HEK293T (cell line): ENCODE results near the gene FANCI.

Experiments used
- CTCF ChIA-PET: fragments of 350-600 bp; formaldehyde crosslinking; extraction: SDS; loops from one replicate; lab custom pipeline; 2021; ENCODE audit warnings: antibody characterized with exemption, inconsistent platforms; lab: Yijun Ruan, JAX
- POLR2A ChIA-PET: fragments of 350-600 bp; formaldehyde crosslinking; extraction: SDS; loops from one replicate; lab custom pipeline; 2020; ENCODE audit warnings: antibody characterized with exemption, inconsistent platforms; lab: Yijun Ruan, JAX
- DNase-seq: peaks from one replicate; pipeline ENCODE4 v3.0.0; 2012; ENCODE audit warnings: mixed read lengths; ENCODE audit errors: extremely low spot score
- ARNT ChIP-seq: fragments of 450-650 bp; IDR thresholded peaks from 2 replicates; pipeline ENCODE4 v1.6.1; 2017; ENCODE audit warnings: mild to moderate bottlenecking
- BHLHE40 ChIP-seq: fragments of 450-650 bp; IDR thresholded peaks from 2 replicates; pipeline ENCODE4 v1.6.1; 2016; ENCODE audit warnings: mild to moderate bottlenecking, moderate library complexity, borderline replicate concordance
- CTBP1 ChIP-seq: fragments of 450-650 bp; IDR thresholded peaks from 2 replicates; pipeline ENCODE4 v1.6.1; 2016; ENCODE audit warnings: borderline replicate concordance
- ELF4 ChIP-seq: fragments of 450-650 bp; IDR thresholded peaks from 2 replicates; pipeline ENCODE4 v1.6.1; 2017; ENCODE audit warnings: antibody characterized with exemption
- FOXA1 ChIP-seq: fragments of 450-650 bp; IDR thresholded peaks from 2 replicates; pipeline ENCODE4 v1.6.1; 2016; ENCODE audit warnings: mild to moderate bottlenecking
- FOXK2 ChIP-seq: fragments of 450-650 bp; IDR thresholded peaks from 2 replicates; pipeline ENCODE4 v1.6.1; 2016; ENCODE audit warnings: mild to moderate bottlenecking
- FOXM1 ChIP-seq: fragments of 450-650 bp; IDR thresholded peaks from 2 replicates; pipeline ENCODE4 v1.6.1; 2017; ENCODE audit warnings: mild to moderate bottlenecking, borderline replicate concordance
- HDGF ChIP-seq: fragments of 450-650 bp; IDR thresholded peaks from 2 replicates; pipeline ENCODE4 v1.6.1; 2017; ENCODE audit warnings: antibody characterized with exemption, borderline replicate concordance
- L3MBTL2 ChIP-seq: fragments of 450-650 bp; conservative IDR thresholded peaks from 2 replicates; pipeline ENCODE4 v1.6.1; 2016; ENCODE audit warnings: mild to moderate bottlenecking
- LEF1 ChIP-seq: fragments of 450-650 bp; IDR thresholded peaks from 2 replicates; pipeline ENCODE4 v1.6.1; 2017; ENCODE audit warnings: mild to moderate bottlenecking, borderline replicate concordance
- NFRKB ChIP-seq: fragments of 450-650 bp; IDR thresholded peaks from 2 replicates; pipeline ENCODE4 v1.6.1; 2016; ENCODE audit warnings: mild to moderate bottlenecking, moderate library complexity
- SP1 ChIP-seq: fragments of 450-650 bp; IDR thresholded peaks from 2 replicates; pipeline ENCODE4 v1.6.1; 2017
- SUZ12 ChIP-seq: fragments of 450-650 bp; IDR thresholded peaks from 2 replicates; pipeline ENCODE4 v1.6.1; 2016; ENCODE audit warnings: mild to moderate bottlenecking
- TARDBP ChIP-seq: fragments of 450-650 bp; IDR thresholded peaks from 2 replicates; pipeline ENCODE4 v1.6.1; 2016
- ZNF384 ChIP-seq: fragments of 450-650 bp; IDR thresholded peaks from 2 replicates; pipeline ENCODE4 v1.6.1; 2016
- TF ChIP-seq, protein P1 (sequence below): fragments of 450-650 bp; IDR thresholded peaks from 2 replicates; pipeline ENCODE4 v1.6.1; 2016

FANCI gene

GRCh38 chr15:89316504-89316903, 72.7 kb downstream of the FANCI start:
- ChIA-PET CTCF (no interaction called here), POLR2A (no interaction called here)
- DNase-seq, result no peak
- TF ChIP-seq FOXM1, result no peak
- TF ChIP-seq CTBP1, result no peak
- no peak for TF ChIP-seq SUZ12
- TF ChIP-seq FOXK2, result no peak
- TF ChIP-seq BHLHE40, result no peak
- no peak for TF ChIP-seq NFRKB
- TF ChIP-seq HDGF, result no peak
- TF ChIP-seq, protein P1, sequence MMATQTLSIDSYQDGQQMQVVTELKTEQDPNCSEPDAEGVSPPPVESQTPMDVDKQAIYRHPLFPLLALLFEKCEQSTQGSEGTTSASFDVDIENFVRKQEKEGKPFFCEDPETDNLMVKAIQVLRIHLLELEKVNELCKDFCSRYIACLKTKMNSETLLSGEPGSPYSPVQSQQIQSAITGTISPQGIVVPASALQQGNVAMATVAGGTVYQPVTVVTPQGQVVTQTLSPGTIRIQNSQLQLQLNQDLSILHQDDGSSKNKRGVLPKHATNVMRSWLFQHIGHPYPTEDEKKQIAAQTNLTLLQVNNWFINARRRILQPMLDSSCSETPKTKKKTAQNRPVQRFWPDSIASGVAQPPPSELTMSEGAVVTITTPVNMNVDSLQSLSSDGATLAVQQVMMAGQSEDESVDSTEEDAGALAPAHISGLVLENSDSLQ, result no peak
- TF ChIP-seq ZNF384, result no peak
- no peak for TF ChIP-seq ELF4
- TF ChIP-seq SP1, result no peak
- no peak for TF ChIP-seq ARNT
- TF ChIP-seq FOXA1, result no peak
- TF ChIP-seq L3MBTL2, result no peak
- TF ChIP-seq LEF1, result no peak
- no peak for TF ChIP-seq TARDBP

- no peak for TF ChIP-seq FOXM1
- no peak for TF ChIP-seq SUZ12
- no peak for TF ChIP-seq HDGF
- no peak for TF ChIP-seq ARNT
- TF ChIP-seq NFRKB, result no peak
- no peak for TF ChIP-seq L3MBTL2
- TF ChIP-seq ELF4, result no peak
- no peak for TF ChIP-seq ZNF384
- no peak for TF ChIP-seq TARDBP
- TF ChIP-seq BHLHE40, result no peak
- no peak for TF ChIP-seq FOXK2
- TF ChIP-seq, protein P1, result no peak
- TF ChIP-seq LEF1, result no peak
- no peak for TF ChIP-seq SP1
- no peak for TF ChIP-seq CTBP1
- TF ChIP-seq FOXA1, result no peak
- ChIA-PET POLR2A (interaction anchor here (0.7 kb wide), 2 partner anchors 10 to 18 kb away, joined by 3 to 4 read pairs; partner anchors contain the start of gene POLG), CTCF (no interaction called here)
- DNase-seq, result no peak
Measured at GRCh38 chr15:89317186-89317720, 73.5 kb downstream of the FANCI start.

DNA sequence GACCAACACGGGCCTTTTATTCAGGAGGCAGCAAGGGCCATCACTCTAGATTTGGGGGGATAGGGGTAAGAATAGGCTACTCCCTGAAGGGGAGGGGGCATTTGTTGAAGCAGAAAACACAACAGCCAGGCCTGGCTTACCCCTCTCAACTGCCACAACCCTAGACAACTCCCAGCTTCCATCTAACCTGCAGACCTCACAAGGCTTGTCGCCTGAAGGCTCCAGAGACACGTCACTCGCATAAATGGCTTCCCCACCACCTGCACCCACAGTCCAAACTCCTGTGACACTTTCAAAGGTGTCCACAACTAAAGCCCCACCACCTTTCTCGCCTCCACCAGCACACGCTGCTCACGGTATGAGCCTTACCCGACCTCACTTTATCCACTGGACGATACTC, 75.9 kb downstream of the FANCI start:
- no peak for TF ChIP-seq FOXK2
- no peak for TF ChIP-seq CTBP1
- no peak for TF ChIP-seq LEF1
- TF ChIP-seq ZNF384, result no peak
- TF ChIP-seq BHLHE40, result no peak
- ChIA-PET CTCF (no interaction called here), POLR2A (interaction anchor here (1.5 to 1.6 kb wide), 2 partner anchors 11 to 15 kb away, joined by 4 to 5 read pairs; partner anchors contain the start of gene POLG)
- no peak for DNase-seq

DNA sequence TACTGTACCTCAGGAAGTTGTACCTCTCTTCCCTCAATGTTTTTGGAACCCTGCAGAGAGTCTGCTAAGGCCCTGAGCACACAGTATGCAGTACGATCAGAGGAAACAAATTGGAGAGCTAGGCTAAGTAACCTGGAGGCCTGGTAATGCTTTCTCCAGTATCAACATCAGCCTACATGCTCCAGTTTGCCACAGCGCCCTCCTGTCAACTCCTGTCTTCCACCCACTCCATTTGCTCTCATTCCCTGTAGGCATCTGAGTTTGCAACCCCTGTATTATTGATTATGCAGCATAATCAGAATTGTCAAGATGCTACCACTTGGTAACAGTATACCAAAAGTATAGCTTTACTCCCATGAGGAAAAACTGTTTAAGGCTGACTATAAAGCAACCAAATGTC, 76.4 kb downstream of the FANCI start:
- no peak for DNase-seq
- POLR2A ChIA-PET, result interaction anchor here (0.8 to 1.6 kb wide), 3 partner anchors 10 to 255 kb away, joined by 3 to 5 read pairs (median 4); partner anchors contain the start of genes POLG and TICRR
- CTCF ChIA-PET, result interaction anchor here (1.3 kb wide), 1 partner anchor 10 kb away, joined by 3 read pairs; no protein-coding TSS in a partner anchor
- no peak for TF ChIP-seq L3MBTL2
- TF ChIP-seq BHLHE40, result no peak
- no peak for TF ChIP-seq SP1
- TF ChIP-seq HDGF, result no peak
- TF ChIP-seq ZNF384, result no peak
- TF ChIP-seq FOXM1, result no peak
- no peak for TF ChIP-seq SUZ12
- TF ChIP-seq ELF4, result no peak
- no peak for TF ChIP-seq FOXA1
- no peak for TF ChIP-seq CTBP1
- no peak for TF ChIP-seq LEF1
- no peak for TF ChIP-seq TARDBP
- no peak for TF ChIP-seq ARNT
- TF ChIP-seq FOXK2, result no peak
- TF ChIP-seq, protein P1, result no peak
- no peak for TF ChIP-seq NFRKB

- TF ChIP-seq, protein P1, result no peak
- TF ChIP-seq LEF1 (no peak), SP1 (no peak), L3MBTL2 (no peak), SUZ12 (no peak), ELF4 (no peak), FOXM1 (no peak), ZNF384 (no peak), NFRKB (no peak), CTBP1 (no peak), ARNT (no peak), FOXA1 (no peak)
- POLR2A ChIA-PET, result interaction anchor here (0.6 to 5.4 kb wide), 3 partner anchors 9 to 13 kb away, joined by 3 to 27 read pairs (median 5); partner anchors contain the start of gene POLG
- CTCF ChIA-PET, result interaction anchor here (1.3 kb wide), 2 partner anchors 8 to 115 kb away, joined by 3 to 4 read pairs; no protein-coding TSS in a partner anchor
- DNase-seq, result no peak
Measured at GRCh38 chr15:89321521-89322410, 78.0 kb downstream of the FANCI start.
